GM21619 (cell line): Measurements from ENCODE around the gene CACNA1D.

Experiments
- ATAC-seq: cut with Tn5 transposase; IDR thresholded peaks from one replicate; pipeline ENCODE4 v1.9.1; 2021; ENCODE audit not compliant: unreplicated experiment

Gene CACNA1D

GRCh38 chr3:53495146-53495519 lies 722 bp downstream of the CACNA1D start:
- ATAC-seq: no peak

- no peak for ATAC-seq
Observed at GRCh38 chr3:53495520-53496391, 1.3 kb downstream of the CACNA1D start.

GRCh38 chr3:53496392-53496670 lies 1.9 kb downstream of the CACNA1D start:
- no peak for ATAC-seq

- no peak for ATAC-seq
Observed at GRCh38 chr3:53496984-53497383, 2.6 kb downstream of the CACNA1D start.

- no peak for ATAC-seq
Observed at GRCh38 chr3:53498806-53499641, 4.6 kb downstream of the CACNA1D start.

GRCh38 chr3:53500165-53500777 lies 5.9 kb downstream of the CACNA1D start:
- no peak for ATAC-seq

- no peak for ATAC-seq
Observed at GRCh38 chr3:53501178-53501577, 6.8 kb downstream of the CACNA1D start.

- ATAC-seq: no peak
Observed at GRCh38 chr3:53502737-53503136, 8.3 kb downstream of the CACNA1D start.

GRCh38 chr3:53503195-53503594 lies 8.8 kb downstream of the CACNA1D start:
- ATAC-seq: no peak

- ATAC-seq: no peak
Observed at GRCh38 chr3:53506110-53506762, 11.8 kb downstream of the CACNA1D start.

- no peak for ATAC-seq
Observed at GRCh38 chr3:53506763-53507145, 12.3 kb downstream of the CACNA1D start.

- no peak for ATAC-seq
Observed at GRCh38 chr3:53509494-53509893, 15.1 kb downstream of the CACNA1D start.

- ATAC-seq: no peak
Observed at GRCh38 chr3:53510508-53510907, 16.1 kb downstream of the CACNA1D start.

GRCh38 chr3:53511246-53511645 lies 16.8 kb downstream of the CACNA1D start:
- no peak for ATAC-seq

- ATAC-seq: peak; percentile 73
Observed at GRCh38 chr3:53513556-53514190, 19.3 kb downstream of the CACNA1D start.

GRCh38 chr3:53516339-53516738 lies 21.9 kb downstream of the CACNA1D start:
- no peak for ATAC-seq

GRCh38 chr3:53518495-53518981 lies 24.1 kb downstream of the CACNA1D start:
- ATAC-seq: no peak

- no peak for ATAC-seq
Observed at GRCh38 chr3:53519065-53519709, 24.8 kb downstream of the CACNA1D start.

- ATAC-seq: no peak
Observed at GRCh38 chr3:53523346-53523745, 28.9 kb downstream of the CACNA1D start.

GRCh38 chr3:53524566-53524965 lies 30.2 kb downstream of the CACNA1D start:
- ATAC-seq: no peak
